Astrocyte (in vitro differentiated cells and primary cell): ENCODE results near the gene MBP. TPM values are rescaled to one million over a fixed set of nuclear protein-coding genes. Genes with fewer than 3 reads are reported as not detected.

ENCODE experiments used
- DNase-seq: peaks from one replicate; pipeline ENCODE4 v3.0.0-alpha.2; 2010; ENCODE audit warnings: low read depth
- FAIRE-seq: peaks from 2 replicates; lab custom pipeline; 2011; peaks lifted over from hg19 to GRCh38; lab: Jason Lieb, UNC
- H2AFZ ChIP-seq: 2 replicates; pipeline ENCODE4 v1.6.0; 2012; ENCODE audit warnings: low read depth, low read length, inconsistent platforms
- H3K27ac ChIP-seq: 2 replicates; pipeline ENCODE4 v1.5.1; 2011; ENCODE audit warnings: low read depth, low read length, inconsistent platforms
- H3K27me3 ChIP-seq: 2 replicates; pipeline ENCODE4 v1.6.0; 2011; ENCODE audit warnings: low read length, inconsistent platforms; ENCODE audit not compliant: insufficient read depth
- H3K36me3 ChIP-seq: 2 replicates; pipeline ENCODE4 v1.5.1; 2011; ENCODE audit warnings: low read length, inconsistent platforms; ENCODE audit not compliant: insufficient read depth
- H3K4me1 ChIP-seq: 2 replicates; pipeline ENCODE4 v1.5.1; 2011; ENCODE audit warnings: low read length, inconsistent platforms; ENCODE audit not compliant: insufficient read depth
- H3K4me2 ChIP-seq: 2 replicates; pipeline ENCODE4 v1.6.0; 2012; ENCODE audit warnings: low read length, inconsistent platforms
- H3K4me3 ChIP-seq: 2 replicates; pipeline ENCODE4 v1.5.1; 2011; ENCODE audit warnings: low read depth, mild to moderate bottlenecking, low read length, inconsistent platforms; ENCODE audit not compliant: insufficient read depth
- H3K79me2 ChIP-seq: 2 replicates; pipeline ENCODE4 v1.6.0; 2012; ENCODE audit warnings: mild to moderate bottlenecking, low read length, inconsistent platforms; ENCODE audit not compliant: insufficient read depth
- H3K9ac ChIP-seq: 2 replicates; pipeline ENCODE4 v1.6.0; 2012; ENCODE audit warnings: mild to moderate bottlenecking, low read length, inconsistent platforms
- H3K9me3 ChIP-seq: 2 replicates; pipeline ENCODE4 v1.5.1; 2012; ENCODE audit warnings: low read depth, mild to moderate bottlenecking, low read length, inconsistent platforms; ENCODE audit not compliant: insufficient read depth
- H4K20me1 ChIP-seq: 2 replicates; pipeline ENCODE4 v1.6.0; 2012; ENCODE audit warnings: low read length, inconsistent platforms; ENCODE audit not compliant: insufficient read depth
- H3K27ac Mint-ChIP-seq: one replicate; pipeline ENCODE4 v1.8.0; 2021; ENCODE audit warnings: mild to moderate bottlenecking, mixed read lengths; ENCODE audit not compliant: unreplicated experiment
- H3K27me3 Mint-ChIP-seq: one replicate; pipeline ENCODE4 v1.8.0; 2021; ENCODE audit warnings: low read depth, mixed read lengths; ENCODE audit not compliant: unreplicated experiment
- H3K36me3 Mint-ChIP-seq: one replicate; pipeline ENCODE4 v1.8.0; 2021; ENCODE audit warnings: low read depth, mixed read lengths; ENCODE audit not compliant: unreplicated experiment
- H3K4me1 Mint-ChIP-seq: one replicate; pipeline ENCODE4 v1.8.0; 2021; ENCODE audit warnings: low read depth, mixed read lengths; ENCODE audit not compliant: unreplicated experiment
- H3K4me3 Mint-ChIP-seq: one replicate; pipeline ENCODE4 v1.8.0; 2021; ENCODE audit warnings: mild to moderate bottlenecking, moderate library complexity, mixed read lengths; ENCODE audit not compliant: unreplicated experiment
- H3K9me3 Mint-ChIP-seq: one replicate; pipeline ENCODE4 v1.8.0; 2021; ENCODE audit warnings: mild to moderate bottlenecking, mixed read lengths; ENCODE audit not compliant: unreplicated experiment
- CTCF ChIP-seq: IDR thresholded peaks from 2 replicates; pipeline ENCODE4 v1.5.1; 2011; ENCODE audit warnings: low read depth, mild to moderate bottlenecking, inconsistent platforms, low read length, moderate library complexity; ENCODE audit not compliant: insufficient read depth
- EZH2 ChIP-seq: IDR thresholded peaks from 2 replicates; pipeline ENCODE4 v1.6.1; 2012; ENCODE audit warnings: mild to moderate bottlenecking, low read length, inconsistent platforms; ENCODE audit not compliant: insufficient read depth
- total RNA-seq: library from RNA; stranded (reverse); gene quantifications from 2 replicates; pipeline ENCODE4 v1.2.1, GENCODE V29; 2021

Gene MBP
- total RNA-seq, 1 donor from 2014 or later = 11.4 TPM

GRCh38 chr18:77006305-77007175 is 126.0 kb downstream of the MBP start:
- no peak overlapping the region for H3K27ac Mint-ChIP-seq
- no peak for TF ChIP-seq EZH2
- TF ChIP-seq CTCF = no peak
- no peaks in the 10 kb centered on the region for H3K9me3 Mint-ChIP-seq
- H3K4me1 Mint-ChIP-seq = peaks cover 8% of the 10 kb centered on the region
- DNase-seq (no peak), FAIRE-seq (no peak)
- H3K27ac ChIP-seq = no peak overlapping the region
- no peaks in the 10 kb centered on the region for H3K79me2 ChIP-seq
- no peaks in the 10 kb centered on the region for H3K36me3 Mint-ChIP-seq
- H3K9ac ChIP-seq = no peak overlapping the region
- no peaks in the 10 kb centered on the region for H4K20me1 ChIP-seq
- no peak overlapping the region for H2AFZ ChIP-seq
- H3K36me3 ChIP-seq = no peaks in the 10 kb centered on the region
- H3K4me2 ChIP-seq = no peak overlapping the region
- no peak overlapping the region for H3K4me3 Mint-ChIP-seq
- peaks cover 16% of the 10 kb centered on the region for H3K27me3 Mint-ChIP-seq
- H3K9me3 ChIP-seq = no peaks in the 10 kb centered on the region
- H3K27me3 ChIP-seq = no peaks in the 10 kb centered on the region
- H3K4me1 ChIP-seq = no peaks in the 10 kb centered on the region
- H3K4me3 ChIP-seq = no peak overlapping the region

GRCh38 chr18:77005651-77006195 is 126.9 kb downstream of the MBP start:
- no peaks in the 10 kb centered on the region for H3K4me1 ChIP-seq
- H3K27me3 Mint-ChIP-seq = peaks cover 16% of the 10 kb centered on the region
- no peak for FAIRE-seq

More at GRCh38 chr18:77005651-77006195, 126.9 kb downstream of the MBP start:
- Histone ChIP-seq H2AFZ (no peak overlapping the region), H3K9ac (no peak overlapping the region), H3K4me2 (no peak overlapping the region), H4K20me1 (no peaks in the 10 kb centered on the region), H3K79me2 (no peaks in the 10 kb centered on the region), H3K4me3 (no peak overlapping the region), H3K36me3 (no peaks in the 10 kb centered on the region), H3K9me3 (no peaks in the 10 kb centered on the region), H3K27ac (no peak overlapping the region), H3K27me3 (no peaks in the 10 kb centered on the region)
- H3K4me1 Mint-ChIP-seq = peaks cover 4% of the 10 kb centered on the region
- DNase-seq = no peak
- no peak overlapping the region for H3K4me3 Mint-ChIP-seq
- H3K36me3 Mint-ChIP-seq = no peaks in the 10 kb centered on the region
- H3K27ac Mint-ChIP-seq = no peak overlapping the region
- no peaks in the 10 kb centered on the region for H3K9me3 Mint-ChIP-seq
- TF ChIP-seq CTCF = no peak
